GM23338 (cell line): Measurements from ENCODE around the gene SAMD4A. TPM values are rescaled to one million over a fixed set of nuclear protein-coding genes. Genes with fewer than 3 reads are reported as not detected.

ENCODE experiments used
- ATAC-seq: fragments of 200-7000 bp; cut with Tn5 transposase; 3 replicates; pipeline ENCODE4 v1.9.1; 2020
- DNase-seq: peaks from one replicate; pipeline ENCODE4 v3.0.0-alpha.2; 2015; ENCODE audit warnings: low spot score
- H2AFZ ChIP-seq: fragments of 200-600 bp; sonication (generic); 2 replicates; pipeline ENCODE4 v1.8.0; 2016; ENCODE audit warnings: antibody characterized with exemption, mild to moderate bottlenecking, moderate library complexity
- H3F3A ChIP-seq: fragments of 200-600 bp; sonication (generic); replicated peaks from 2 replicates; pipeline ENCODE4 v1.8.0; 2017; ENCODE audit warnings: antibody characterized with exemption, mixed run types, low read depth
- H3K27ac ChIP-seq: fragments of 200-600 bp; sonication (generic); 2 replicates; pipeline ENCODE4 v1.6.1; 2016; ENCODE audit warnings: low read depth
- H3K27me3 ChIP-seq: fragments of 200-600 bp; sonication (generic); 2 replicates; pipeline ENCODE4 v1.8.0; 2016; ENCODE audit warnings: mild to moderate bottlenecking, mixed run types, moderate library complexity; ENCODE audit not compliant: insufficient read depth
- H3K36me3 ChIP-seq: fragments of 200-600 bp; sonication (generic); 2 replicates; pipeline ENCODE4 v1.8.0; 2016; ENCODE audit warnings: mild to moderate bottlenecking; ENCODE audit not compliant: insufficient read depth
- H3K4me1 ChIP-seq: fragments of 200-600 bp; sonication (generic); 2 replicates; pipeline ENCODE4 v1.8.0; 2016; ENCODE audit warnings: mild to moderate bottlenecking, moderate library complexity; ENCODE audit not compliant: insufficient read depth
- H3K4me2 ChIP-seq: fragments of 200-600 bp; sonication (generic); 2 replicates; pipeline ENCODE4 v1.7.1; 2017; ENCODE audit warnings: mixed run types
- H3K4me3 ChIP-seq: fragments of 200-600 bp; sonication (generic); 2 replicates; pipeline ENCODE4 v1.6.1; 2016; ENCODE audit warnings: mixed run types
- H3K79me2 ChIP-seq: fragments of 200-600 bp; sonication (generic); replicated peaks from 2 replicates; pipeline ENCODE4 v1.8.0; 2017; ENCODE audit warnings: mild to moderate bottlenecking; ENCODE audit not compliant: insufficient read depth
- H3K9me2 ChIP-seq: fragments of 200-600 bp; sonication (generic); 2 replicates; pipeline ENCODE4 v1.8.0; 2017; ENCODE audit not compliant: insufficient read depth
- H4K20me1 ChIP-seq: fragments of 200-600 bp; sonication (generic); replicated peaks from 2 replicates; pipeline ENCODE4 v1.8.0; 2017; ENCODE audit warnings: mild to moderate bottlenecking; ENCODE audit not compliant: insufficient read depth
- H3K27ac Mint-ChIP-seq: 2 replicates; pipeline ENCODE4 v1.8.0; 2020; ENCODE audit warnings: inconsistent platforms, mild to moderate bottlenecking, moderate library complexity, mixed read lengths
- H3K27me3 Mint-ChIP-seq: 3 replicates; pipeline ENCODE4 v1.8.0; 2022; ENCODE audit warnings: low read depth, mild to moderate bottlenecking, moderate library complexity, mixed read lengths, inconsistent platforms; ENCODE audit not compliant: insufficient read depth, poor library complexity
- H3K36me3 Mint-ChIP-seq: 3 replicates; pipeline ENCODE4 v1.8.0; 2021; ENCODE audit warnings: low read depth, mild to moderate bottlenecking, inconsistent platforms, moderate library complexity, mixed read lengths
- H3K4me1 Mint-ChIP-seq: 3 replicates; pipeline ENCODE4 v1.8.0; 2020; ENCODE audit warnings: mild to moderate bottlenecking, inconsistent platforms, mixed read lengths
- H3K4me3 Mint-ChIP-seq: 3 replicates; pipeline ENCODE4 v1.8.0; 2021; ENCODE audit warnings: moderate library complexity, mild to moderate bottlenecking, inconsistent platforms, mixed read lengths
- H3K9me3 Mint-ChIP-seq: 3 replicates; pipeline ENCODE4 v1.8.0; 2020; ENCODE audit warnings: moderate library complexity, mild to moderate bottlenecking, inconsistent platforms, mixed read lengths
- CREB1 ChIP-seq: fragments of 250-450 bp; sonication (Bioruptor Pico); IDR thresholded peaks from 2 replicates; pipeline ENCODE4 v1.5.0; 2020; ENCODE audit warnings: low read depth, mild to moderate bottlenecking, moderate library complexity
- EZH2 ChIP-seq: fragments of 200-600 bp; sonication (generic); IDR thresholded peaks from one replicate; pipeline ENCODE4 v1.8.0; 2017; ENCODE audit warnings: antibody characterized with exemption, mild to moderate bottlenecking, low read depth; ENCODE audit not compliant: unreplicated experiment
- EZH2phosphoT487 ChIP-seq: fragments of 200-600 bp; sonication (generic); IDR thresholded peaks from one replicate; pipeline ENCODE4 v1.8.1; 2018; ENCODE audit warnings: antibody characterized with exemption; ENCODE audit not compliant: unreplicated experiment
- JUNB ChIP-seq: IDR thresholded peaks from one replicate; pipeline ENCODE4 v1.6.1; 2016; ENCODE audit warnings: antibody characterized with exemption; ENCODE audit not compliant: unreplicated experiment
- NANOG ChIP-seq: IDR thresholded peaks from 2 replicates; pipeline ENCODE4 v1.6.1; 2016; ENCODE audit warnings: antibody characterized with exemption, borderline replicate concordance
- POLR2AphosphoS5 ChIP-seq: IDR thresholded peaks from 2 replicates; pipeline ENCODE4 v1.6.1; 2016; ENCODE audit warnings: antibody characterized with exemption, low read depth
- STAT1 ChIP-seq: IDR thresholded peaks from one replicate; pipeline ENCODE4 v1.6.1; 2016; ENCODE audit warnings: antibody characterized with exemption; ENCODE audit not compliant: unreplicated experiment
- ZNF114 ChIP-seq: fragments of 250-450 bp; sonication (Bioruptor Pico); IDR thresholded peaks from 2 replicates; pipeline ENCODE4 v1.5.0; 2020; ENCODE audit warnings: mild to moderate bottlenecking, moderate library complexity
- ZNF331 ChIP-seq: fragments of 250-450 bp; sonication (Bioruptor Pico); IDR thresholded peaks from 2 replicates; pipeline ENCODE4 v1.5.0; 2020; ENCODE audit warnings: low read depth, mild to moderate bottlenecking, moderate library complexity
- ZNF462 ChIP-seq: fragments of 250-450 bp; sonication (Bioruptor Pico); IDR thresholded peaks from 2 replicates; pipeline ENCODE4 v1.5.0; 2020; ENCODE audit warnings: mild to moderate bottlenecking, moderate library complexity
- polyA plus RNA-seq: library from polyadenylated mRNA; unstranded; fragments of >200 nt; fragmentation: Nextera tagmentation; extraction: Ambion mirVana; gene quantifications from 2 replicates; pipeline ENCODE4 v1.2.1, GENCODE V29; 2016
- total RNA-seq: library from RNA; depleted of rRNA; stranded (reverse); fragments of >200 nt; shearing (Covaris generic); gene quantifications from 2 replicates; pipeline ENCODE4 v1.2.3, GENCODE V29; 2014
- TF ChIP-seq, protein P1 (sequence below): IDR thresholded peaks from 2 replicates; pipeline ENCODE4 v1.6.1; 2016; ENCODE audit warnings: antibody characterized with exemption
- TF ChIP-seq, protein P2 (sequence below), 2 experiments: fragments of 200-600 bp in 1 of 2; sonication (generic) in 1 of 2; conservative IDR thresholded peaks; 2 replicates each; pipeline versions ENCODE4 v1.5.1 to v1.6.1; 2016 to 2017; ENCODE audit warnings: antibody characterized with exemption in 2 of 2, low read depth in 2 of 2, mild to moderate bottlenecking in 2 of 2, moderate library complexity in 1 of 2
- TF ChIP-seq, protein P3 (sequence below): IDR thresholded peaks from one replicate; pipeline ENCODE4 v1.6.1; 2018; ENCODE audit warnings: antibody characterized with exemption; ENCODE audit not compliant: unreplicated experiment

The SAMD4A gene
- total and polyA plus RNA-seq, 2 experiments from 2014 or later: 1.6 to 6.9 TPM

DNA sequence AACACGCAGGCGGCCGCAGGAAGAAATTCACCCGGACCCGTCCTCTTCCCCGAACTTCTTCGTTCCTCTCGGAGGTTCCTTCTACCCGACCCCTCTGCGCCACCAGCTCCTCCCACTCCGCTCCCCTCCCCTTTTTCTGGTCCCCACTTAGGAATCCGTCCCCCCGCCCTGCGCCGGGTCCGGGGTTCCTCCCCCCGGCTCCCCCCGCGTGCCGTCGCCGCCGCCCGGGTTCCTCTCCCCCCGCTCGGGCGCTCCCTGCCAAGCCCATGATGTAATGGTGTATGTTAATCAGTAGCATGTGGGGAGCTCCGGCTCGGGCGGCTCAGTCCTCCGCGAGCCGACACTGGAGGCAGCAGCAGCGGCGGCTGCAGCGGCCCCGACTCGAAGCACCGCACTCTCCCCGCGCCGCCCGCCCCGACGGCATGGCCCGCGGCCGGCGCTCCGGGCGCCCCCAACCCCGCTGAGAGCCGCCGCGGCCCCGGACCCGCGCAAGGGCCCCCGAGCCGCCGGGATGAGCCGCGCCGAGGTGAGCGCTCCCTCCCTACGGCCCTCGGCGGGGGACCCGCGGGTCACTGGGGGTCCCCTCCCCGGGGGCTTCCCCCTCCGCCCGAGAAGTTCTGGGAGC is 1.0 kb upstream of the SAMD4A start:
- peak; percentile 39 for ATAC-seq
- Histone ChIP-seq H3F3A (no peaks in the 10 kb centered on the region), H3K27ac (no peak overlapping the region), H3K36me3 (no peaks in the 10 kb centered on the region), H3K79me2 (peaks cover 9% of the 10 kb centered on the region), H3K4me1 (peaks cover 27% of the 10 kb centered on the region), H3K4me3 (peak overlapping the region; percentile 90), H3K4me2 (peak overlapping the region; percentile 85), H2AFZ (peak overlapping the region; percentile 91), H3K27me3 (peaks cover 43% of the 10 kb centered on the region), H3K9me2 (no peaks in the 10 kb centered on the region), H4K20me1 (no peaks in the 10 kb centered on the region)
- no peak overlapping the region for H3K27ac Mint-ChIP-seq
- TF ChIP-seq, protein P1, sequence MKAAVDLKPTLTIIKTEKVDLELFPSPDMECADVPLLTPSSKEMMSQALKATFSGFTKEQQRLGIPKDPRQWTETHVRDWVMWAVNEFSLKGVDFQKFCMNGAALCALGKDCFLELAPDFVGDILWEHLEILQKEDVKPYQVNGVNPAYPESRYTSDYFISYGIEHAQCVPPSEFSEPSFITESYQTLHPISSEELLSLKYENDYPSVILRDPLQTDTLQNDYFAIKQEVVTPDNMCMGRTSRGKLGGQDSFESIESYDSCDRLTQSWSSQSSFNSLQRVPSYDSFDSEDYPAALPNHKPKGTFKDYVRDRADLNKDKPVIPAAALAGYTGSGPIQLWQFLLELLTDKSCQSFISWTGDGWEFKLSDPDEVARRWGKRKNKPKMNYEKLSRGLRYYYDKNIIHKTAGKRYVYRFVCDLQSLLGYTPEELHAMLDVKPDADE: no peak
- TF ChIP-seq EZH2 (no peak), ZNF114 (no peak), ZNF462 (no peak), NANOG (no peak), STAT1 (no peak), CREB1 (peak; percentile 25; the same call in 1 of the 2 replicates), POLR2AphosphoS5 (peak; percentile 32; the same call in 1 of the 2 replicates), ZNF331 (CRISPR knock-in tag) (no peak), EZH2phosphoT487 (no peak), JUNB (no peak)
- TF ChIP-seq, protein P2, sequence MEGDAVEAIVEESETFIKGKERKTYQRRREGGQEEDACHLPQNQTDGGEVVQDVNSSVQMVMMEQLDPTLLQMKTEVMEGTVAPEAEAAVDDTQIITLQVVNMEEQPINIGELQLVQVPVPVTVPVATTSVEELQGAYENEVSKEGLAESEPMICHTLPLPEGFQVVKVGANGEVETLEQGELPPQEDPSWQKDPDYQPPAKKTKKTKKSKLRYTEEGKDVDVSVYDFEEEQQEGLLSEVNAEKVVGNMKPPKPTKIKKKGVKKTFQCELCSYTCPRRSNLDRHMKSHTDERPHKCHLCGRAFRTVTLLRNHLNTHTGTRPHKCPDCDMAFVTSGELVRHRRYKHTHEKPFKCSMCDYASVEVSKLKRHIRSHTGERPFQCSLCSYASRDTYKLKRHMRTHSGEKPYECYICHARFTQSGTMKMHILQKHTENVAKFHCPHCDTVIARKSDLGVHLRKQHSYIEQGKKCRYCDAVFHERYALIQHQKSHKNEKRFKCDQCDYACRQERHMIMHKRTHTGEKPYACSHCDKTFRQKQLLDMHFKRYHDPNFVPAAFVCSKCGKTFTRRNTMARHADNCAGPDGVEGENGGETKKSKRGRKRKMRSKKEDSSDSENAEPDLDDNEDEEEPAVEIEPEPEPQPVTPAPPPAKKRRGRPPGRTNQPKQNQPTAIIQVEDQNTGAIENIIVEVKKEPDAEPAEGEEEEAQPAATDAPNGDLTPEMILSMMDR (conservative IDR thresholded peaks at IDR 0.05; ENCODE audit: low read depth in 2 of 2): no peak
- TF ChIP-seq, protein P3, sequence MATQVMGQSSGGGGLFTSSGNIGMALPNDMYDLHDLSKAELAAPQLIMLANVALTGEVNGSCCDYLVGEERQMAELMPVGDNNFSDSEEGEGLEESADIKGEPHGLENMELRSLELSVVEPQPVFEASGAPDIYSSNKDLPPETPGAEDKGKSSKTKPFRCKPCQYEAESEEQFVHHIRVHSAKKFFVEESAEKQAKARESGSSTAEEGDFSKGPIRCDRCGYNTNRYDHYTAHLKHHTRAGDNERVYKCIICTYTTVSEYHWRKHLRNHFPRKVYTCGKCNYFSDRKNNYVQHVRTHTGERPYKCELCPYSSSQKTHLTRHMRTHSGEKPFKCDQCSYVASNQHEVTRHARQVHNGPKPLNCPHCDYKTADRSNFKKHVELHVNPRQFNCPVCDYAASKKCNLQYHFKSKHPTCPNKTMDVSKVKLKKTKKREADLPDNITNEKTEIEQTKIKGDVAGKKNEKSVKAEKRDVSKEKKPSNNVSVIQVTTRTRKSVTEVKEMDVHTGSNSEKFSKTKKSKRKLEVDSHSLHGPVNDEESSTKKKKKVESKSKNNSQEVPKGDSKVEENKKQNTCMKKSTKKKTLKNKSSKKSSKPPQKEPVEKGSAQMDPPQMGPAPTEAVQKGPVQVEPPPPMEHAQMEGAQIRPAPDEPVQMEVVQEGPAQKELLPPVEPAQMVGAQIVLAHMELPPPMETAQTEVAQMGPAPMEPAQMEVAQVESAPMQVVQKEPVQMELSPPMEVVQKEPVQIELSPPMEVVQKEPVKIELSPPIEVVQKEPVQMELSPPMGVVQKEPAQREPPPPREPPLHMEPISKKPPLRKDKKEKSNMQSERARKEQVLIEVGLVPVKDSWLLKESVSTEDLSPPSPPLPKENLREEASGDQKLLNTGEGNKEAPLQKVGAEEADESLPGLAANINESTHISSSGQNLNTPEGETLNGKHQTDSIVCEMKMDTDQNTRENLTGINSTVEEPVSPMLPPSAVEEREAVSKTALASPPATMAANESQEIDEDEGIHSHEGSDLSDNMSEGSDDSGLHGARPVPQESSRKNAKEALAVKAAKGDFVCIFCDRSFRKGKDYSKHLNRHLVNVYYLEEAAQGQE: no peak
- no peaks in the 10 kb centered on the region for H3K36me3 Mint-ChIP-seq
- H3K27me3 Mint-ChIP-seq: peaks cover 34% of the 10 kb centered on the region
- H3K4me3 Mint-ChIP-seq: peak overlapping the region; percentile 79
- H3K4me1 Mint-ChIP-seq: peaks cover 17% of the 10 kb centered on the region; the same call in 2 of the 3 replicates
- DNase-seq: peak; percentile 90
- no peaks in the 10 kb centered on the region for H3K9me3 Mint-ChIP-seq
